GM18507 (cell line): ENCODE data around the gene TTF1.
A peak's percentile ranks its signal among the peaks of the same experiment; 100 is the strongest.

Experiments used
- DNase-seq: peaks from one replicate; pipeline ENCODE4 v3.0.0; 2011; ENCODE audit warnings: low read depth; ENCODE audit not compliant: insufficient read length; ENCODE audit errors: extremely low spot score
- FAIRE-seq: peaks from 2 replicates; lab custom pipeline; 2011; peaks lifted over from hg19 to GRCh38; lab: Jason Lieb, UNC

TTF1 gene

GRCh38 chr9:132370592-132370991 lies 36.0 kb downstream of the TTF1 start:
- DNase-seq = no peak
- no peak for FAIRE-seq

DNA sequence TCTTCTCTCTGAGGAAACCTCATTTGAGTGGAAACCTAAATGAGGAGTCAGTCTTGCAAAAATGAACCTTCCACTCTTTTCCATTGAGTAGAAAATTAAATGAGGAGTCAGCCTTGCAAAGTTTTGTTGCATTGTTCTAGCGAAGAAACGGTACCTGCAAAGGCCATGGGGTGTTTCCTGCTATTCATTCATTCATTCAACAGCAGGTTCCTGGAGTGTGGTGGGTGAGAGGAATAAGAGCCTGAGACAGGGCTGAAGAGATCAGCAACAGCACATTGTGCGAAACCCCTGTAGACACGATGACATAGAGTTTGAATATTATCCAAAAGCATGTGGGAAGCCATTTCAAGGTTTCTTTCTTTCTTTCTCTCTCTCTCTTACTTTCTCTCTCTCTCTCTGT lies 37.2 kb downstream of the TTF1 start:
- FAIRE-seq = no peak
- no peak for DNase-seq

- no peak for FAIRE-seq
- DNase-seq = no peak
Measured at GRCh38 chr9:132367613-132368313, 38.9 kb downstream of the TTF1 start.

GRCh38 chr9:132366481-132366880 lies 40.2 kb downstream of the TTF1 start:
- no peak for DNase-seq
- no peak for FAIRE-seq

DNA sequence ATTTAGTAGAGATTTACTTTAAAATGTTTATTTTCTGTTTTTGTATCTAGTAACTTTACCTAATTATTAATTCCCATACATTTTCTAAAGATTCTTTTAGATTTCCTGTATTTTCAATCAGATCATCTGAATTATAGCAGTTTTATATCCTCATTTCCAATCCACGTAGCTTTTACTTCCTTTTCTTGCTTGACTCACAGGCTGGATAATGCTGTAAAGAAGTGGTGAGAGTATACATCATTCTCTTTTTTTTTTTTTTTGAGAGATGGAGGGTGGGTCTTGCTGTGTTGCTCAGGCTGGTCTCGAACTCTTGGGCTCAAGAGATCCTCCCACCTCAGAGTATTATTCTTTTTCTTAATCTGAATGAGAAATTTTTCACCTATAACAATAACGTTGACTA lies 40.7 kb downstream of the TTF1 start:
- DNase-seq = no peak
- FAIRE-seq = no peak

DNA sequence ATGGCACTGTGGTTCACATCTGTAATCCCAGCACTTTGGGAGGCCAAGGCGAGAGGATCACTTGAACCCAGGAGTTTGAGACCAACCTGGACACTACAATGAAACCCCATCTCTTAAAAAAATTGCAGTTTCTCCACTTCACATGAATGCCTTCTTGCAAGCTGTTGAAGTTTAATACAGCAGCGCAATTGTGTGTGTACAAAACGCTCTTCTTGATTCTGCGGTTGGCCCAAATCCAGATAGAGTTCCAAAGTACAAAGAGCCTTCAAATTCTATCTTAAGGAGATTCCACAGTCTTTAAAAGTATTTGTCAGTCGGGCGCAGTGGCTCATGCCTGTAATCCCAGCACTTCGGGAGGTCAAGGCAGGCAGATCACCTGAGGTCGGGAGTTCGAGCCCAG lies 42.6 kb downstream of the TTF1 start:
- no peak for FAIRE-seq

GRCh38 chr9:132357764-132358163 lies 48.9 kb downstream of the TTF1 start:
- DNase-seq = no peak

More for the DNA sequence above, 42.6 kb downstream of the TTF1 start:
- no peak for DNase-seq

GRCh38 chr9:132356324-132356924 lies 50.2 kb downstream of the TTF1 start:
- DNase-seq (no peak), FAIRE-seq (no peak)

More at GRCh38 chr9:132357764-132358163, 48.9 kb downstream of the TTF1 start:
- FAIRE-seq = no peak

- FAIRE-seq (peak; percentile 96), DNase-seq (peak; percentile 99)
Measured at GRCh38 chr9:132354637-132355355, 51.8 kb downstream of the TTF1 start, which contains the start of gene SETX. Gene SETX (minus strand): TSS chr9:132354986. CDS start chr9:132349428, 5,558 bp downstream.

DNA sequence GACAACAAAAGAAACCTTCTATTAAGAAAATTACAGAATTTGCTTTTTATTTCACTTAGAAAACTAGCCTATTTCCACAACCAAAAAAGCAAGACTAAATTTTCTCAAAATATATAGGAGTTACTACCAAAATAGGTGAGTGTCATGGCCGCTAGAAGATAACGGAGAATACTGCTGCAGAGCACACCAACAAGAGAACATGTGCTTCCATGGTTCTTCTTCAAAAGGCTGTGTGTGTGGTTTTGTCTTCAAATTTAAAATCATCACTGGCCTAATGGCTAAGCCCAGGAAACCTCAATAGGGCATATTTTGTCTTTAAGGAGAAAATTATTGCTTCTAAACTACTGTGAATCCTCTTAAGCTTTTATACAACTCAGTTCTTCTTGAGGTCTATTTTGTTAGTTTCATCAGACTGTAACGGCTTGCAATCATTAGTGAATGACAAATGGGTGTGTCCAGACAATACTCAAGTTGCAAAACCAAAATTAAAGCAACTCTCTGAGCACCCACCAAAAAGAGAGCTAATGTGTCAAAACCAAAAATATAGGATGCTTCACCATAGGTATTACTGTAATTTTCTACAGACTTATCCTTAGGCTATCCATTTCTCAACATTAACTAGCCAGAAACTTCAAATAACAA lies 55.1 kb downstream of the TTF1 start:
- FAIRE-seq = peak; percentile 33
- no peak for DNase-seq

- DNase-seq = peak; percentile 12
- FAIRE-seq = peak; percentile 80
Measured at GRCh38 chr9:132350861-132351315, 55.8 kb downstream of the TTF1 start.

DNA sequence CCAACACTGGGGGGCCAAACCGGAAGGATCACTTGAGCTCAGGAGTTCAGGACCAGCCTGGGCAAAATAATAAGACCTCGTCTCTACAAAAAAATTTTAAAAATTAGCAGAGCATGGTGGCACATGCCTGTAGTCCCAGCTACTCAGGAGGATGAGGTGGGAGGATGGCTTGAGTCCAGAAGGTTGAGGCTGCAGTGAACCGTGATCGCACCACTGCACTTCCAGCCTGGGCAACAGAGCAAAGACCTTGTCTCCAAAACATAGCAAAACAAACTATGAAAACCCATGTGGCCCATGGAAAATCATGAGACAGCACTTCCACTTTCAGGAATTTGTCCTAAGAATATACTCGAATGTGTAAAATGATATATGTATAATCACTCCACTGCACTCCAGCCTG lies 58.0 kb downstream of the TTF1 start:
- no peak for FAIRE-seq

GRCh38 chr9:132346177-132346576 lies 60.5 kb downstream of the TTF1 start:
- DNase-seq (no peak), FAIRE-seq (no peak)

More for the DNA sequence above, 58.0 kb downstream of the TTF1 start:
- DNase-seq = no peak

DNA sequence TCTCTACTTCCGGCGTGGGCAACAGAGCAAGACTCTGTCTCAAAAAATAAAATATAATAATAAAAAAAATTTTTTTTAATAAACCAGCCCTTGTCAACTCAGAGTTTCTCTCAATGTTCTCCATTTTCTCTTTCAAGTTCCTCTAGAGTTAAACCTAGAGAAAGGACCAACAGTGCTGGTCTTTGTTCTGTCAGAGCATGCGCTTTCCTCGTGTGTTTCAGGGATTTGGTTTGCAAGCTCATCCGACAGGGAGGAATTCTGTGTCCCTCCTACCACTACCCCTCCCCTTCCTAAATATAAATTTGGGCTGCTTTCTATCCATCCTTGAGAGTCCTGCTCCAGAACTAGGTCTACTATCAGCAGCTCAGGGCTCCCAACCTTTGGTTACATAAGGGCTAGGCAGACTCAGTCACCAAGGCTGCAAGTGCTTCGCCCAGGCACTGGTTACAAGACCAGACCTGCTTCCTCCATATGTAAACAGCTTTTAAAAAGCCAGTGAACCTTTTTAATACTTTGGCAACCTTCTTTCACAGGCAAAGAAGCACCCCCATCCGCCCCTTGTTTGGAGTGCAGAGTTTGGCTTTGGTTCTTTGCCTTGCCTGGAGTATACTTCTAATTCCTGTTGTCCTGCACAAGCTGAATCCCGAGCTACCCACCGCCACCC lies 65.3 kb downstream of the TTF1 start:
- FAIRE-seq (no peak), DNase-seq (no peak)

DNA sequence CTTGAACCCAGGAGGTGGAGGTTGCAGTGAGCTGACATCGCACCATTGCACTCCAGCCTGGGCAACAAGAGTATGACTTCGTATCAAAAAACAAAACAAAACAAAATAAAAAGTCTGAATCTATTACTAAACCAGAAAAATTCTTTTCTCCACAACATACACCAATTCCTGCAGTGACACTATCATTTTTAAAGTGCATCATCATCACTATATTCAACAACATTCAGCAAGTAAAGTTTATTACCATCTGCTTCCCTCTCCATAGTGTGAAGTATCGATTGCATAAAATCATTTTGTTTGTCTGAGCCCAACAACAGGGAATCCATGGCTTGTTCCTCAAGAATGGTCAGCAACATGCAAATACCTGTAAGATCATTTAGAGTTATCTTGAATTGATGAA lies 72.3 kb downstream of the TTF1 start:
- FAIRE-seq = no peak
- DNase-seq = no peak

GRCh38 chr9:132333556-132333955 lies 73.1 kb downstream of the TTF1 start:
- no peak for DNase-seq
- FAIRE-seq = no peak

- no peak for DNase-seq
- FAIRE-seq = no peak
Measured at GRCh38 chr9:132328580-132328979, 78.1 kb downstream of the TTF1 start.

GRCh38 chr9:132327537-132327936 lies 79.1 kb downstream of the TTF1 start:
- DNase-seq (no peak), FAIRE-seq (no peak)
